SJCRH30 (cell line): ENCODE measurements around the gene FAM120AOS. TPM values are rescaled to one million over a fixed set of nuclear protein-coding genes. Genes with fewer than 3 reads are reported as not detected.

Source experiments
- DNase-seq, 2 experiments: peaks; one replicate each; pipeline ENCODE4 v3.0.0-alpha.2; 2015 to 2020
- H3K27ac ChIP-seq: fragments of 250-450 bp; sonication (Bioruptor Pico); 2 replicates; pipeline ENCODE4 v1.5.1; 2020; ENCODE audit warnings: mild to moderate bottlenecking, moderate library complexity
- H3K27me3 ChIP-seq: fragments of 250-450 bp; sonication (Bioruptor Pico); 2 replicates; pipeline ENCODE4 v1.5.1; 2020; ENCODE audit warnings: mild to moderate bottlenecking, moderate library complexity
- H3K36me3 ChIP-seq: fragments of 250-450 bp; sonication (Bioruptor Pico); 2 replicates; pipeline ENCODE4 v1.5.1; 2020; ENCODE audit warnings: mild to moderate bottlenecking, moderate library complexity
- H3K4me1 ChIP-seq: fragments of 250-450 bp; sonication (Bioruptor Pico); 2 replicates; pipeline ENCODE4 v1.5.1; 2020; ENCODE audit warnings: mild to moderate bottlenecking, moderate library complexity
- H3K4me3 ChIP-seq: fragments of 250-450 bp; sonication (Bioruptor Pico); 2 replicates; pipeline ENCODE4 v1.5.1; 2020; ENCODE audit warnings: mild to moderate bottlenecking, moderate library complexity
- H3K9me3 ChIP-seq: fragments of 250-450 bp; sonication (Bioruptor Pico); replicated peaks from 2 replicates; pipeline ENCODE4 v1.5.1; 2020; ENCODE audit warnings: mild to moderate bottlenecking, moderate library complexity
- total RNA-seq: library from RNA; depleted of rRNA; stranded (reverse); fragments of >200 nt; shearing (Covaris generic); gene quantifications from 2 replicates; pipeline ENCODE4 v1.2.3, GENCODE V29; 2014; rRNA removed

The FAM120AOS gene
- total RNA-seq, result 41.7 and 43.2 TPM in 2 replicates

- no peaks in the 10 kb centered on the region for H3K9me3 ChIP-seq
- peak; percentile 94 to 97 for DNase-seq
- H3K27me3 ChIP-seq, result no peaks in the 10 kb centered on the region
- 0 out of 2 replicates have a peak, but pooled peaks cover 2% of the 10 kb centered on the region for H3K4me1 ChIP-seq
- H3K36me3 ChIP-seq, result peaks cover 14% of the 10 kb centered on the region; the same call in 1 of the 2 replicates
- peak within 1 kb of the TSS; percentile 92 for H3K4me3 ChIP-seq
- peak within 1 kb of the TSS; percentile 72 for H3K27ac ChIP-seq
Measured at GRCh38 chr9:93453047-93453914, at the start of gene FAM120AOS. Gene FAM120AOS, minus strand, starts transcription at chr9:93453581. Its CDS starts 872 bp downstream, at chr9:93452709.

GRCh38 chr9:93501406-93501805 lies 48.0 kb upstream of the FAM120AOS start:
- H3K27me3 ChIP-seq, result no peaks in the 10 kb centered on the region
- no peaks in the 10 kb centered on the region for H3K9me3 ChIP-seq
- no peaks in the 10 kb centered on the region for H3K4me1 ChIP-seq
- H3K36me3 ChIP-seq, result peaks cover 75% of the 10 kb centered on the region
- DNase-seq, result no peak
- no peak overlapping the region for H3K4me3 ChIP-seq
- H3K27ac ChIP-seq, result no peak overlapping the region

GRCh38 chr9:93500571-93501298 lies 47.4 kb upstream of the FAM120AOS start:
- no peak for DNase-seq
- Histone ChIP-seq H3K27ac (no peak overlapping the region), H3K27me3 (no peaks in the 10 kb centered on the region), H3K4me3 (no peak overlapping the region), H3K4me1 (no peaks in the 10 kb centered on the region), H3K36me3 (peaks cover 80% of the 10 kb centered on the region), H3K9me3 (no peaks in the 10 kb centered on the region)

- no peak overlapping the region for H3K4me3 ChIP-seq
- no peaks in the 10 kb centered on the region for H3K27me3 ChIP-seq
- no peaks in the 10 kb centered on the region for H3K4me1 ChIP-seq
- H3K36me3 ChIP-seq, result peaks cover 80% of the 10 kb centered on the region
- H3K9me3 ChIP-seq, result no peaks in the 10 kb centered on the region
- H3K27ac ChIP-seq, result no peak overlapping the region
- no peak for DNase-seq
Measured at GRCh38 chr9:93496285-93496684, 42.9 kb upstream of the FAM120AOS start.

- H3K4me3 ChIP-seq, result no peak overlapping the region
- H3K27ac ChIP-seq, result no peak overlapping the region
- peaks cover 81% of the 10 kb centered on the region for H3K36me3 ChIP-seq
- no peaks in the 10 kb centered on the region for H3K27me3 ChIP-seq
- DNase-seq, result no peak
- H3K4me1 ChIP-seq, result no peaks in the 10 kb centered on the region
- no peaks in the 10 kb centered on the region for H3K9me3 ChIP-seq
Measured at GRCh38 chr9:93493949-93494348, 40.6 kb upstream of the FAM120AOS start.

GRCh38 chr9:93492327-93492726 lies 38.9 kb upstream of the FAM120AOS start:
- no peaks in the 10 kb centered on the region for H3K4me1 ChIP-seq
- H3K4me3 ChIP-seq, result no peak overlapping the region
- peaks cover 70% of the 10 kb centered on the region for H3K36me3 ChIP-seq
- H3K27ac ChIP-seq, result no peak overlapping the region
- H3K27me3 ChIP-seq, result no peaks in the 10 kb centered on the region
- no peaks in the 10 kb centered on the region for H3K9me3 ChIP-seq
- no peak for DNase-seq

- H3K9me3 ChIP-seq, result no peaks in the 10 kb centered on the region
- H3K27ac ChIP-seq, result no peak overlapping the region
- no peak overlapping the region for H3K4me3 ChIP-seq
- peaks cover 66% of the 10 kb centered on the region for H3K36me3 ChIP-seq
- no peaks in the 10 kb centered on the region for H3K27me3 ChIP-seq
- DNase-seq, result no peak
- H3K4me1 ChIP-seq, result no peaks in the 10 kb centered on the region
Measured at GRCh38 chr9:93491593-93492232, 38.3 kb upstream of the FAM120AOS start.

- Histone ChIP-seq H3K4me3 (no peak overlapping the region), H3K27ac (no peak overlapping the region), H3K9me3 (no peaks in the 10 kb centered on the region), H3K4me1 (no peaks in the 10 kb centered on the region), H3K27me3 (no peaks in the 10 kb centered on the region), H3K36me3 (peaks cover 56% of the 10 kb centered on the region)
- no peak for DNase-seq
Measured at GRCh38 chr9:93488244-93488643, 34.9 kb upstream of the FAM120AOS start.

GRCh38 chr9:93486268-93486667 lies 32.9 kb upstream of the FAM120AOS start:
- H3K27me3 ChIP-seq, result no peaks in the 10 kb centered on the region
- DNase-seq, result no peak
- no peaks in the 10 kb centered on the region for H3K4me1 ChIP-seq
- H3K4me3 ChIP-seq, result no peak overlapping the region
- H3K27ac ChIP-seq, result no peak overlapping the region
- no peaks in the 10 kb centered on the region for H3K9me3 ChIP-seq
- peaks cover 55% of the 10 kb centered on the region for H3K36me3 ChIP-seq

GRCh38 chr9:93483497-93483896 lies 30.1 kb upstream of the FAM120AOS start:
- no peak for DNase-seq
- peaks cover 43% of the 10 kb centered on the region for H3K36me3 ChIP-seq

GRCh38 chr9:93480728-93481324 lies 27.4 kb upstream of the FAM120AOS start:
- Histone ChIP-seq H3K36me3 (peaks cover 43% of the 10 kb centered on the region), H3K4me1 (peaks cover 20% of the 10 kb centered on the region), H3K27me3 (no peaks in the 10 kb centered on the region), H3K4me3 (no peak overlapping the region), H3K27ac (no peak overlapping the region), H3K9me3 (no peaks in the 10 kb centered on the region)
- no peak for DNase-seq

More at GRCh38 chr9:93483497-93483896, 30.1 kb upstream of the FAM120AOS start:
- Histone ChIP-seq H3K4me1 (no peaks in the 10 kb centered on the region), H3K4me3 (no peak overlapping the region), H3K9me3 (no peaks in the 10 kb centered on the region), H3K27me3 (no peaks in the 10 kb centered on the region), H3K27ac (no peak overlapping the region)

GRCh38 chr9:93480262-93480661 lies 26.9 kb upstream of the FAM120AOS start:
- Histone ChIP-seq H3K27me3 (no peaks in the 10 kb centered on the region), H3K36me3 (peaks cover 42% of the 10 kb centered on the region), H3K4me1 (peaks cover 26% of the 10 kb centered on the region), H3K9me3 (no peaks in the 10 kb centered on the region), H3K4me3 (no peak overlapping the region), H3K27ac (no peak overlapping the region)
- DNase-seq, result no peak

- H3K9me3 ChIP-seq, result no peaks in the 10 kb centered on the region
- H3K4me1 ChIP-seq, result peaks cover 27% of the 10 kb centered on the region
- H3K27me3 ChIP-seq, result no peaks in the 10 kb centered on the region
- no peak overlapping the region for H3K27ac ChIP-seq
- DNase-seq, result no peak
- peaks cover 37% of the 10 kb centered on the region for H3K36me3 ChIP-seq
- H3K4me3 ChIP-seq, result no peak overlapping the region
Measured at GRCh38 chr9:93479726-93480125, 26.3 kb upstream of the FAM120AOS start.

- Histone ChIP-seq H3K36me3 (peaks cover 38% of the 10 kb centered on the region), H3K27me3 (no peaks in the 10 kb centered on the region), H3K27ac (peak overlapping the region; percentile 46), H3K4me3 (no peak overlapping the region), H3K9me3 (no peaks in the 10 kb centered on the region), H3K4me1 (peaks cover 27% of the 10 kb centered on the region)
- peak; percentile 36 to 70 for DNase-seq
Measured at GRCh38 chr9:93477397-93477796, 24.0 kb upstream of the FAM120AOS start.
